ENCODE results near the gene ATRN.

DNA sequence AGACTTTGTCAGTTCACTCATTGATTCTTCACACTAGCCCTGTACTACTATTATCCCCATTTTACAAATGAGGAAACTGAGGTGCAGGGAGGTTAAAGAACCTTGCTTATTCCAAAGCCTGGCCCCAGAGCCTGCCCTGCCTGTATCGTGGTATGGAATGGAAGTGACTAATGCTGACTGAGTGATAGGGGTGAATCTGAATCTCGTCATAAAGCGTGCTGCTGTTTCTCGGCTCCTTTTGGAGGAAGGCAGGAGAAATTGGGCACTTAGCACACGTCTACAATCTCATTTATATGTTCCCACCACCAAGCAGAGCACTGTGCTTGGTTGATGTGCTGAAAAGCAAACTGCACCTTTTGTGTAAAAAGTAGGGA is 175.2 kb downstream of the ATRN start:
- TF ChIP-seq, protein P1, sequence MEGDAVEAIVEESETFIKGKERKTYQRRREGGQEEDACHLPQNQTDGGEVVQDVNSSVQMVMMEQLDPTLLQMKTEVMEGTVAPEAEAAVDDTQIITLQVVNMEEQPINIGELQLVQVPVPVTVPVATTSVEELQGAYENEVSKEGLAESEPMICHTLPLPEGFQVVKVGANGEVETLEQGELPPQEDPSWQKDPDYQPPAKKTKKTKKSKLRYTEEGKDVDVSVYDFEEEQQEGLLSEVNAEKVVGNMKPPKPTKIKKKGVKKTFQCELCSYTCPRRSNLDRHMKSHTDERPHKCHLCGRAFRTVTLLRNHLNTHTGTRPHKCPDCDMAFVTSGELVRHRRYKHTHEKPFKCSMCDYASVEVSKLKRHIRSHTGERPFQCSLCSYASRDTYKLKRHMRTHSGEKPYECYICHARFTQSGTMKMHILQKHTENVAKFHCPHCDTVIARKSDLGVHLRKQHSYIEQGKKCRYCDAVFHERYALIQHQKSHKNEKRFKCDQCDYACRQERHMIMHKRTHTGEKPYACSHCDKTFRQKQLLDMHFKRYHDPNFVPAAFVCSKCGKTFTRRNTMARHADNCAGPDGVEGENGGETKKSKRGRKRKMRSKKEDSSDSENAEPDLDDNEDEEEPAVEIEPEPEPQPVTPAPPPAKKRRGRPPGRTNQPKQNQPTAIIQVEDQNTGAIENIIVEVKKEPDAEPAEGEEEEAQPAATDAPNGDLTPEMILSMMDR (IDR thresholded peaks at IDR 0.05 in 4 of 5, conservative IDR thresholded peaks at IDR 0.05 in 1 of 5), result no peak
- TF ChIP-seq POLR2A (IDR thresholded peaks at IDR 0.05), result no peak
